ENCODE data around the gene GAB4. TPM values are rescaled to one million over a fixed set of nuclear protein-coding genes. Genes with fewer than 3 reads are reported as not detected.

GAB4 gene
- total RNA-seq, 1 experiment from 2014 or later = not detected

DNA sequence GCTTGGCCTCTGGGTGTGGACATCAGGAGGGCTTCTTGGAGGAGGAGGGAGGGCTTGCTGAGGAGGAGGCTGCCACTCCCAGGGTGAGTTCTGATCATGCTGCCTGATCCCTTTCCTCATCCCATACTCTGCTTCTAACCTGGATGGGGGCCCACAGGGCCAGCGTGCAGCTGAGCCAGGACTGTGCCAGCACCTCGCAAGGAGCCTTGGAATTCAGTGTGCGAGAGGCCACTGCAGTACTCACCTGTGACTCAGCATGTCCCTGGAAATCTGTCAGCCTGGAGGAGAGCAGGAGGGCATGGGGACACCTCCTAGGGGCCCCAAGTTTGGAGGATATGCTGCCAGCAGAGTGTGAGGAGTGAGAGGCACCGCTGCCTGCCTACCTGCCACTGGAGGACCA lies 4.2 kb upstream of the GAB4 start:
- Histone ChIP-seq H2BK12ac (ENCODE audit: insufficient read length, low read depth, low read length) (no peak overlapping the region), H4K20me1 (ENCODE audit: control insufficient read depth, insufficient read depth, insufficient read length) (no peaks in the 10 kb centered on the region), H3K56ac (ENCODE audit: insufficient read length, low read depth, low read length) (no peak overlapping the region), H4K5ac (ENCODE audit: insufficient read length, low read depth, low read length) (no peak overlapping the region), H3K27me3 (ENCODE audit: insufficient read depth, low read length) (peaks cover 15% of the 10 kb centered on the region; the same call in 1 of the 2 replicates), H3K4ac (ENCODE audit: low read depth, low read length) (no peak overlapping the region), H3T11ph (ENCODE audit: low read length) (no peak overlapping the region), H4K91ac (ENCODE audit: insufficient read length, low read depth, low read length) (no peak overlapping the region), H3K79me1 (ENCODE audit: insufficient read depth, low read depth, low read length, poor library complexity, severe bottlenecking) (no peaks in the 10 kb centered on the region), H3K9me3 (ENCODE audit: control insufficient read depth, low read depth, low read length) (no peaks in the 10 kb centered on the region), H3K23ac (ENCODE audit: insufficient read length, low read depth, low read length) (no peak overlapping the region), H2AK5ac (ENCODE audit: insufficient read length, low read length) (no peak overlapping the region), H2BK5ac (ENCODE audit: insufficient read length, low read length) (no peak overlapping the region), H3K4me2 (ENCODE audit: insufficient read depth, insufficient read length, low read length) (no peak overlapping the region), H3K4me1 (ENCODE audit: insufficient read depth, low read length) (no peaks in the 10 kb centered on the region), H2BK15ac (ENCODE audit: low read depth, low read length) (no peak overlapping the region), H3K27ac (ENCODE audit: insufficient read length, low read depth, low read length) (no peak overlapping the region), H3K23me2 (ENCODE audit: insufficient read length, low read depth, low read length, poor library complexity, severe bottlenecking) (peaks cover 3% of the 10 kb centered on the region), H2BK20ac (ENCODE audit: low read depth, low read length, poor library complexity, severe bottlenecking) (no peak overlapping the region), H3K14ac (ENCODE audit: insufficient read depth, low read length) (no peak overlapping the region; the same call in 1 of the 2 replicates), H2BK120ac (ENCODE audit: low read depth, low read length, poor library complexity, severe bottlenecking) (no peak overlapping the region), H3K18ac (ENCODE audit: insufficient read length, low read depth, low read length) (no peak overlapping the region), H4K8ac (replicated peaks; ENCODE audit: insufficient read length, low read depth, low read length) (no peak overlapping the region), H3K79me2 (ENCODE audit: insufficient read depth, low read length) (no peaks in the 10 kb centered on the region), H2AFZ (ENCODE audit: low read length) (no peak overlapping the region), H3K9ac (ENCODE audit: extremely low read depth, insufficient read length, low read length) (no peak overlapping the region)
- Mint-ChIP-seq H3K36me3 (ENCODE audit: insufficient read depth in 1 of 3, low read depth in 3 of 3) (peaks cover 0 to 12% (median 7%) of the 10 kb centered on the region in 3 experiments; a peak in 4 of 7 replicates), H3K4me3 (no peak overlapping the region), H3K9me3 (peaks cover 82 to 94% of the 10 kb centered on the region in 2 experiments), H3K27ac (no peak overlapping the region), H3K27me3 (ENCODE audit: low read depth) (peaks cover 31% of the 10 kb centered on the region), H3K4me1 (no peaks in the 10 kb centered on the region)
- WGBS (ENCODE audit: extremely low coverage, insufficient read length, low lambda C conversion rate) = no CpG with 5 or more reads among the region's 4 CpGs
- no peak for DNase-seq
- TF ChIP-seq, protein P1, sequence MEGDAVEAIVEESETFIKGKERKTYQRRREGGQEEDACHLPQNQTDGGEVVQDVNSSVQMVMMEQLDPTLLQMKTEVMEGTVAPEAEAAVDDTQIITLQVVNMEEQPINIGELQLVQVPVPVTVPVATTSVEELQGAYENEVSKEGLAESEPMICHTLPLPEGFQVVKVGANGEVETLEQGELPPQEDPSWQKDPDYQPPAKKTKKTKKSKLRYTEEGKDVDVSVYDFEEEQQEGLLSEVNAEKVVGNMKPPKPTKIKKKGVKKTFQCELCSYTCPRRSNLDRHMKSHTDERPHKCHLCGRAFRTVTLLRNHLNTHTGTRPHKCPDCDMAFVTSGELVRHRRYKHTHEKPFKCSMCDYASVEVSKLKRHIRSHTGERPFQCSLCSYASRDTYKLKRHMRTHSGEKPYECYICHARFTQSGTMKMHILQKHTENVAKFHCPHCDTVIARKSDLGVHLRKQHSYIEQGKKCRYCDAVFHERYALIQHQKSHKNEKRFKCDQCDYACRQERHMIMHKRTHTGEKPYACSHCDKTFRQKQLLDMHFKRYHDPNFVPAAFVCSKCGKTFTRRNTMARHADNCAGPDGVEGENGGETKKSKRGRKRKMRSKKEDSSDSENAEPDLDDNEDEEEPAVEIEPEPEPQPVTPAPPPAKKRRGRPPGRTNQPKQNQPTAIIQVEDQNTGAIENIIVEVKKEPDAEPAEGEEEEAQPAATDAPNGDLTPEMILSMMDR (conservative IDR thresholded peaks at IDR 0.05) = no peak

All from H9 (cell line).